Activated T-helper 1 cell treated with anti-CD3 and anti-CD28 coated beads, Interleukin-2, amount 50 U/mL, for 16 hours (primary cell): ENCODE data around the gene DOK3.
"Not testable (repeated sequence)": the region's sequence is repeated elsewhere in the genome, so short reads cannot be mapped to it uniquely, and the experiment has no call there.

Experiments
- DNase-seq, 2 donors: peaks; one replicate each; pipeline ENCODE4 v3.0.0-alpha.2; 2020; ENCODE audit warnings: low read depth in 1 of 2, low spot score in 1 of 2

Gene DOK3

GRCh38 chr5:177498013-177498787 is 11.4 kb downstream of the DOK3 start:
- DNase-seq: no peak

- DNase-seq: peak; percentile 90 to 91
Observed at GRCh38 chr5:177497292-177498012, 12.2 kb downstream of the DOK3 start, which contains the start of gene PDLIM7. PDLIM7 (minus strand) TSS chr5:177497604; CDS start chr5:177496512, 1,092 bp downstream.

GRCh38 chr5:177496727-177497291 is 12.8 kb downstream of the DOK3 start:
- no peak for DNase-seq

GRCh38 chr5:177496070-177496726 is 13.4 kb downstream of the DOK3 start:
- DNase-seq: no peak

- no peak for DNase-seq
Observed at GRCh38 chr5:177495243-177496060, 14.2 kb downstream of the DOK3 start.

- no peak for DNase-seq
Observed at GRCh38 chr5:177494346-177495195, 15.1 kb downstream of the DOK3 start.

- DNase-seq: no peak
Observed at GRCh38 chr5:177493795-177494345, 15.8 kb downstream of the DOK3 start.

GRCh38 chr5:177492841-177493240 is 16.8 kb downstream of the DOK3 start:
- DNase-seq: no peak

GRCh38 chr5:177491983-177492746 is 17.5 kb downstream of the DOK3 start:
- DNase-seq: no peak

GRCh38 chr5:177491429-177491945 is 18.1 kb downstream of the DOK3 start:
- DNase-seq: no peak

GRCh38 chr5:177490992-177491391 is 18.6 kb downstream of the DOK3 start:
- no peak for DNase-seq

- DNase-seq: no peak
Observed at GRCh38 chr5:177490311-177490991, 19.2 kb downstream of the DOK3 start.

- no peak for DNase-seq
Observed at GRCh38 chr5:177489119-177489716, 20.4 kb downstream of the DOK3 start.

- DNase-seq: no peak
Observed at GRCh38 chr5:177487975-177488374, 21.7 kb downstream of the DOK3 start.

- no peak for DNase-seq
Observed at GRCh38 chr5:177487144-177487543, 22.5 kb downstream of the DOK3 start.

GRCh38 chr5:177486256-177486655 is 23.4 kb downstream of the DOK3 start:
- DNase-seq: no peak

- not testable (repeated sequence) for DNase-seq
Observed at GRCh38 chr5:177485753-177486152, 23.9 kb downstream of the DOK3 start.
